Subcutaneous adipose tissue (tissue), 4 donors: ENCODE results near the gene NCF2. TPM values are rescaled to one million over a fixed set of nuclear protein-coding genes. Genes with fewer than 3 reads are reported as not detected.

Experiments
- total RNA-seq, 4 donors: library from RNA; depleted of rRNA; stranded (reverse); fragments of >200 nt; gene quantifications; one replicate each; pipeline ENCODE4 v1.1.0, GENCODE V29; 2016
- TF ChIP-seq, protein P1 (sequence below): fragments of 450-650 bp; IDR thresholded peaks from one replicate; pipeline ENCODE4 v1.5.1; 2016; ENCODE audit warnings: low read depth, mild to moderate bottlenecking, control low read depth, antibody characterized with exemption, moderate library complexity

NCF2 gene
- total RNA-seq, 4 donors from 2014 or later, result 12.6 to 128 (median 36.2) TPM

DNA sequence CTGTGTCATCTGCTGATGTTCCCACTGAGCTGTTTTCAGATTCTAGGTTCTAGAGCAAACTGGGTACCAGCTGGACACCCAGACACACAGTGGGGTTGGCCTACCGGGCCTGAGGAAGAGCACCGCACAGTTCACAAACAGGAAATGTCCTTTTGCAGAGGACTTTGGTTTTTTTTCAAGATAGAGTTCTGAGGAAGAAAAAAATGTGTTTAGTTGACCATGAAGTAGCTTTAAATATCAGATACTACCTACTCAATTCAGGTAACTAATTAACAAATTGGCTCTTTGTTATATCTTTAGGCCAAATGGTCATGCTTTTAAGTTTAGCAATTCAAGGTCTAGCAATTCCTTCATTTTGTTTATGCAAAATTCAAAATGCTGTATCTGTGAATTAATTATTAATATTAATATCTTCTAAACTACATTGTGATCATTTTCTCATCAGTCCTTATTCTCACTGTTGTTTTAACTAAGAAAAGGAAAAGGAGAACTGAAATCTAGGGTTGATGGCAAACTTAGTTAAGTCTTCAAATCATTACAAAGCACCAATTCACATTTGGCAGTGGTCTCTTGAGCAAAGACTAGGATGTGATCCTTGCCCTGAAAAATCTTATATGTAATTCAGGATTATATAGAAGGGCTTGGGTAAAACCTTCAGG lies 17.2 kb upstream of the NCF2 start:
- TF ChIP-seq, protein P1, sequence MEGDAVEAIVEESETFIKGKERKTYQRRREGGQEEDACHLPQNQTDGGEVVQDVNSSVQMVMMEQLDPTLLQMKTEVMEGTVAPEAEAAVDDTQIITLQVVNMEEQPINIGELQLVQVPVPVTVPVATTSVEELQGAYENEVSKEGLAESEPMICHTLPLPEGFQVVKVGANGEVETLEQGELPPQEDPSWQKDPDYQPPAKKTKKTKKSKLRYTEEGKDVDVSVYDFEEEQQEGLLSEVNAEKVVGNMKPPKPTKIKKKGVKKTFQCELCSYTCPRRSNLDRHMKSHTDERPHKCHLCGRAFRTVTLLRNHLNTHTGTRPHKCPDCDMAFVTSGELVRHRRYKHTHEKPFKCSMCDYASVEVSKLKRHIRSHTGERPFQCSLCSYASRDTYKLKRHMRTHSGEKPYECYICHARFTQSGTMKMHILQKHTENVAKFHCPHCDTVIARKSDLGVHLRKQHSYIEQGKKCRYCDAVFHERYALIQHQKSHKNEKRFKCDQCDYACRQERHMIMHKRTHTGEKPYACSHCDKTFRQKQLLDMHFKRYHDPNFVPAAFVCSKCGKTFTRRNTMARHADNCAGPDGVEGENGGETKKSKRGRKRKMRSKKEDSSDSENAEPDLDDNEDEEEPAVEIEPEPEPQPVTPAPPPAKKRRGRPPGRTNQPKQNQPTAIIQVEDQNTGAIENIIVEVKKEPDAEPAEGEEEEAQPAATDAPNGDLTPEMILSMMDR, result no peak

DNA sequence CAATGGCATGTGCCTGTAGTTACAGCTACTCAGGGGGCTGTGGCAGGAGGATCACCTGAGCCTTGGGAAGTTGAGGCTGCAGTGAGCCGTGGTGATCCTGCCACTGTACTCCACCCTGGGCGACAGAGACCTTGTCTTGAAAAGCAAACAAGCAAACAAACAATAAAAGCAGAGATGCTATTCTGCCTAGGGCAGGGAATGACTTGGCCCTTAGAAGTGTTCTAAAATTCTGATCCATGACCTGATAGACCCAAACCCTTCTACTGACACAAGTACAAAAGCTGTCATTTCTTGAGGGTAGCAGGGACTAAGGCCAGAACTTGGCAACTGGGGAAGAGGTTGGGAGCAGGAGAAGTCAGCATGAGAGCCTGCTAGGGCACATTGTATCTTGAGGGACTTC lies 15.6 kb upstream of the NCF2 start:
- TF ChIP-seq, protein P1, result no peak

DNA sequence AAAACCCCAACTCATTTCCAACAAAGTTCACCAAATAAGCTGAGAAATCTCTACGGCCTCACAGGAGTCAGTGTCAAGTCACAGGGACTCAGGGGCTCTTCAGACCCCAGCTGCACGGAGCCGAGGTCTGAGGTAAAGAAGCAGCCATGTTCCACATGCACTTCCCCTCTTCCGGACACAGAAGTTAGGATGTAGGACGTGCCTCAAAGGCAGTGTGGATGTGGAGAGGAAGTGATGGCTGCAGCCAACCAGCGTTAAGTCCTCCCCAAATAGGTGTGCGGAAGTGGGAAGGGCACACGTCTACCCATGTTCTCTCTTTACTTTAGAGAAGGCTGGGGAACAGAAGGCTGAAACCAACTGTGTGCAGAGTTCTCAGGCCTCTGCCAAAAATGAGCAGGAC lies 14.6 kb upstream of the NCF2 start:
- TF ChIP-seq, protein P1, result no peak

DNA sequence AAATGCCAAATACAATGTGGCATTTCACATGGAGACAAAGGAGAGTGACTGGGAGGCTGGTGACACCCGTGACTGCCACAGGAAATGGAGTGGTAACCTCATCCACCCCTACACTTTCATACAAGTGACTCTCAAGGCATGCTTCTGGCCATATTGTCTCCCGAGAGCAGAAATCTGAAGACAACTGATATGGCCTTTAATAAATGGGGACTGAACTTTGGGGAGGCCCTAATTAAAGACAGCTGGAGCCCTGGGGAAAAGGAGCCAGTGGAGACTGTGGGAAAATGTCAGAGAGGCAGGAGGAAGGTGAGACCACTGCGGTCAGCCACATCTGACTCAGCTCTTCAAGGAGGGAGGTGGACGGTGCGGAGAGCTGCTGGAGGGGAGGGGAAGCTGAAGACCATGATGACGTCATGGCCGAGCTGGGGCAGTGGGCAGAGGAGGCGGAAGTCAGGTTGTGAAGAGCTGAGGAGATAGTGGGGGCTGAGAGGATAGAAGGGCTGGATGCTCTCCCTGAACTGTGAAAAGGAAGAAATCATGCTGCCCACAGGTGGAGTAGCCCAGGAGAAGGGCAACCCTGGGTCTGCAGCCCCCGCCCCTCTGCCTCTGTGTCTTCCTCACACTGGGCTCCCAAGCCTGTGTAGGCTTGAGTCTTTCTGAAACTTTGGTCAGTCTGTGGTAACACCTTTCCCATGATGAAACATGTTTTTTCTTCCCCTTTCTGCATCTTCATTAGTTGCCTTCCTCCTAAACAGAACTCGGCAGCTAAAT lies 14.0 kb upstream of the NCF2 start:
- TF ChIP-seq, protein P1, result no peak

DNA sequence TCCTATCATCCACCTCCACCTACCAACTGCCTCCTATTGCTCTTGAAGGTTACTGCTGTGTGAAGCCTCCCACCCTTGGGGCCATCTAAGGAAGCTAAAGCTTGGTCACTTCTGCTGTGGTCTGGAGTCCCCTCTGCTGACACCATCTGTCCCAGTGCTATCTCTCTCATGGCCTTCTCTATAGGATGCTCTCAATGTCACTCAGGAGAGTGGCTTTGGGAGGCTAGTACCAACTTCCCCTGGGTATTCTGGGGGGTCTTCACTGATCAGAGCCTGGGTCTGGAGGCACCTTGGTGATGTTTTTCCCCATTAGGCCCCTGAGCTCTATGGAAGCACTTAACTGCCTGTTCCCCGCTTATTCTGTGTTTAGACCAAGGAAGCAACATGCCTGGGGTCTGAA lies 12.3 kb upstream of the NCF2 start:
- TF ChIP-seq, protein P1, result no peak

DNA sequence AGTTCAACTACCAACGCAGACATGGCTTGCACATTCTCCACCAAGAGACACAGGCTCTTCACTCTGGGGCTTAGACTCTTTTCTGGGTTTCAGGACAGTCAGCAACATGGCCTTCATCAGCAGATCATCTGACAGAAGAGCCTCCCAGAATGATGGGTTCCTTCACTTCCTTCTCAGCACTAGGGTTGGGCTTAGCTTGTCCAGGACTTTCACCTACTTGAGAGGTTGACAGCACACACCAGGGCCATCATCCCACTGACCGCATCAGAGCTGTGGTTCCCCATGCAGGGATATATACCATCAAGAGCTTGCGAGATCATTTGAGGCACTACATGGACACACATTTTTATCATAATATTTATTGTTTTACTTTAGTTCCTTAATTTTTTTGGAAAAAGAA lies 10.4 kb upstream of the NCF2 start:
- TF ChIP-seq, protein P1, result no peak

DNA sequence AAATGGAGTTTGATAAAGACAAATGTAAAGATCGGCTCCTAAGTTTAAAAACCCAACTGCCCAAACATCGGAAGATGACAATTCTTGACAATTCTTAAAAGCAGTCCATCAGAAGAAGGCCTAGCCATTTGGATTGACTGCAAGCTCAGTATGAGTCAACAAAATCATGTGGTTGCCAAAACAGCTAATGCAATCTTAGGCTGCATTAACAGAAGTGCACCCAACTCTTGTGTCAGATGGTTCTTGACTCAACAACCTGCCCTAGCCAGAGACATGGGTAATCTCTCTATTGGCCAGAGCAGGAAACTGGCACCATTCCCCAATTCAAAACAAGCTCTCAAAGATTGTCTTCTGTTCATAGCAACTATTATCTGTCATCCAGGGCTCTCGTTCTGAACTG lies 9.9 kb upstream of the NCF2 start:
- TF ChIP-seq, protein P1, result no peak
